Measurements from ENCODE around the gene SERPINB13.

- TF ChIP-seq CTCF (IDR thresholded peaks at IDR 0.05) (no peak), POLR2AphosphoS5 (IDR thresholded peaks at IDR 0.05) (no peak), POLR2A (IDR thresholded peaks at IDR 0.05) (no peak)
Measured at GRCh38 chr18:63637703-63638102, 50.6 kb downstream of the SERPINB13 start.

Measured in transverse colon (tissue), 4 donors.